Suprapubic skin (tissue), 4 donors: ENCODE results near the gene ASTN2.

Experiments used
- EP300 ChIP-seq: sonication (generic); formaldehyde crosslinking; IDR thresholded peaks from one replicate; pipeline ENCODE4 v1.6.1; 2017; ENCODE audit warnings: antibody characterized with exemption
- POLR2A ChIP-seq, 2 donors: fragments of 450-650 bp; IDR thresholded peaks; one replicate each; pipeline ENCODE4 v1.6.1; 2017; ENCODE audit warnings: antibody characterized with exemption in 2 of 2, mild to moderate bottlenecking in 2 of 2, moderate library complexity in 2 of 2
- POLR2AphosphoS5 ChIP-seq, 3 donors: sonication (generic); formaldehyde crosslinking; IDR thresholded peaks; one replicate each; pipeline ENCODE4 v1.6.1; 2017; ENCODE audit warnings: antibody characterized with exemption in 3 of 3
- TF ChIP-seq, protein P1 (sequence below), 2 donors: fragments of 200-600 bp in 1 of 2; fragments of 450-650 bp in 1 of 2; sonication (generic) in 1 of 2; IDR thresholded peaks; one replicate each; pipeline ENCODE4 v1.5.1; 2016 to 2019; ENCODE audit warnings: antibody characterized with exemption in 2 of 2, mild to moderate bottlenecking in 1 of 2, moderate library complexity in 1 of 2

DNA sequence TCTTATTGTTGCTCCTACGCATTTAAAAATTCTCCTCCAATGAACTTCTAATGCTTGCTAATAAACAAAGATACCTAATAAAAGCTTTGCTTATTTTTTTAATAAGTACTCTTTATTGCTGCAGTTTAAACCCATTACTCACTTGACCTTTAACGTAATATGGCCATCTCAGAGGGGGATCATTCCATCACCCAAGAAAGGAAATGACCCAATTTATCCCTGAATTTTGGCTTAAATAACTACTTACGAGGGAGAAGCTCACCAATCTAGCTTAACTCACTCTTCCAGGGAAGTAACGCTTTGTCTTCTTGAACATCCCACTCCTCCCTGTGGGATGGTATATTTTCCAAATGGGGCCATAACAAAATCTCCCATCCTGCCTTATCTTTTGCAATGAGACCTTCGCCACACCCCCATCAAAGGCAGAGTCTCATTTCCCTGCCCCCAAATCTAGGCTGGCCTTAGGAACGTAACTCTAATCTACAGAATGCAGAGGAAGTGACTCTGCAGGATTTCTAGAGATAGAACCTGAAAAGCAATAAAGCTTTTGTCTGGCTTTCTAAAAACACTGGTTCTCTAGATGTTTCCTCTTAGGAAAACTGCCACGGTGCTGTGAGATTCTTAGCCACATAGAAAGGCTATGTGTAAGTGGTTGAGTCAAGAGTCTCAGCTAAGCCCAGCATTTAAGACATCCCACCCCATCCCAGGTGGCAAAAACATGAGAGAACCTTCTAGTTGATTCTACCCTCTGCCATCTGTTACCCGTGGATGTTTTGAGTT is 310.0 kb downstream of the ASTN2 start:
- TF ChIP-seq POLR2AphosphoS5 (IDR thresholded peaks at IDR 0.05) (no peak), POLR2A (IDR thresholded peaks at IDR 0.05) (no peak), EP300 (no peak)
- TF ChIP-seq, protein P1, sequence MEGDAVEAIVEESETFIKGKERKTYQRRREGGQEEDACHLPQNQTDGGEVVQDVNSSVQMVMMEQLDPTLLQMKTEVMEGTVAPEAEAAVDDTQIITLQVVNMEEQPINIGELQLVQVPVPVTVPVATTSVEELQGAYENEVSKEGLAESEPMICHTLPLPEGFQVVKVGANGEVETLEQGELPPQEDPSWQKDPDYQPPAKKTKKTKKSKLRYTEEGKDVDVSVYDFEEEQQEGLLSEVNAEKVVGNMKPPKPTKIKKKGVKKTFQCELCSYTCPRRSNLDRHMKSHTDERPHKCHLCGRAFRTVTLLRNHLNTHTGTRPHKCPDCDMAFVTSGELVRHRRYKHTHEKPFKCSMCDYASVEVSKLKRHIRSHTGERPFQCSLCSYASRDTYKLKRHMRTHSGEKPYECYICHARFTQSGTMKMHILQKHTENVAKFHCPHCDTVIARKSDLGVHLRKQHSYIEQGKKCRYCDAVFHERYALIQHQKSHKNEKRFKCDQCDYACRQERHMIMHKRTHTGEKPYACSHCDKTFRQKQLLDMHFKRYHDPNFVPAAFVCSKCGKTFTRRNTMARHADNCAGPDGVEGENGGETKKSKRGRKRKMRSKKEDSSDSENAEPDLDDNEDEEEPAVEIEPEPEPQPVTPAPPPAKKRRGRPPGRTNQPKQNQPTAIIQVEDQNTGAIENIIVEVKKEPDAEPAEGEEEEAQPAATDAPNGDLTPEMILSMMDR (IDR thresholded peaks at IDR 0.05), result no peak
